Lung (tissue), 12 donors: ENCODE measurements around the gene DEPDC5. TPM values are rescaled to one million over a fixed set of nuclear protein-coding genes. Genes with fewer than 3 reads are reported as not detected.

Experiments used
- ATAC-seq: fragments of 200-7000 bp; cut with Tn5 transposase; one replicate; pipeline ENCODE4 v1.9.1; 2020; ENCODE audit warnings: moderate number of reproducible peaks; ENCODE audit not compliant: insufficient read depth, low FRiP score
- DNase-seq, 3 donors: peaks; one replicate each; pipeline ENCODE4 v3.0.0-alpha.2; 2013 to 2017
- H3K27ac ChIP-seq, 2 donors: one replicate each; pipeline ENCODE4 v1.5.1; 2013; ENCODE audit warnings: mild to moderate bottlenecking in 2 of 2, moderate library complexity in 2 of 2, control low read depth in 1 of 2, inconsistent platforms in 1 of 2, low read depth in 1 of 2, low read length in 1 of 2
- H3K27me3 ChIP-seq, 3 donors: one replicate each; pipeline ENCODE4 v1.5.1; 2013; ENCODE audit warnings: low read length in 2 of 3; ENCODE audit not compliant: control insufficient read depth in 3 of 3, insufficient read depth in 3 of 3
- H3K36me3 ChIP-seq, 4 donors: one replicate each; pipeline ENCODE4 v1.5.1; 2013; ENCODE audit warnings: low read length in 4 of 4, mild to moderate bottlenecking in 1 of 4, moderate library complexity in 1 of 4; ENCODE audit not compliant: control insufficient read depth in 4 of 4, insufficient read depth in 4 of 4
- H3K4me1 ChIP-seq, 5 donors: one replicate each; pipeline ENCODE4 v1.5.1; 2013; ENCODE audit warnings: low read length in 5 of 5, mild to moderate bottlenecking in 2 of 5, moderate library complexity in 1 of 5; ENCODE audit not compliant: control insufficient read depth in 5 of 5, insufficient read depth in 5 of 5
- H3K4me3 ChIP-seq: one replicate; pipeline ENCODE4 v1.5.1; 2013; ENCODE audit warnings: mild to moderate bottlenecking, control low read depth, moderate library complexity
- H3K9ac ChIP-seq, 2 donors: one replicate each; pipeline ENCODE4 v1.5.1; 2013; ENCODE audit warnings: low read length in 2 of 2, control low read depth in 1 of 2; ENCODE audit not compliant: insufficient read depth in 1 of 2
- H3K9me3 ChIP-seq, 4 donors: one replicate each; pipeline ENCODE4 v1.5.1; 2013; ENCODE audit warnings: low read length in 3 of 4, mild to moderate bottlenecking in 1 of 4, moderate library complexity in 1 of 4; ENCODE audit not compliant: control insufficient read depth in 4 of 4, insufficient read depth in 3 of 4
- CTCF ChIP-seq: IDR thresholded peaks from 2 replicates; pipeline ENCODE4 v1.5.1; 2012; ENCODE audit warnings: mild to moderate bottlenecking; ENCODE audit errors: control extremely low read depth, extremely low read depth
- WGBS, 2 donors: extraction: QIAGEN DNeasy Blood & Tissue Kit; methylation state at CpG; one replicate each; pipeline ENCODE4 v1.1.7; 2013; 5-methylcytosine and 5-hydroxymethylcytosine counted together
- polyA plus RNA-seq, 2 donors: library from polyadenylated mRNA; stranded (reverse); fragments of 200-250 nt; gene quantifications; one replicate each; pipeline ENCODE4 v1.2.1, GENCODE V29; 2013
- total RNA-seq, 2 donors: library from RNA; depleted of rRNA in 1 of 2; stranded (reverse); fragments of >200 nt in 1 of 2; gene quantifications; one replicate each; pipeline ENCODE4 v1.2.1, GENCODE V29; 2014 to 2021
- donor health status: control.
- donor health status: control.
- donor health status: Bipolar disorder and iron deficiency.
- donor health status: healthy.
- donor health status: DM: yes; HTN: yes; CAD: no.

DEPDC5 gene
- total and polyA plus RNA-seq, 4 donors, result 6.6 to 29.0 (median 16.3) TPM

DNA sequence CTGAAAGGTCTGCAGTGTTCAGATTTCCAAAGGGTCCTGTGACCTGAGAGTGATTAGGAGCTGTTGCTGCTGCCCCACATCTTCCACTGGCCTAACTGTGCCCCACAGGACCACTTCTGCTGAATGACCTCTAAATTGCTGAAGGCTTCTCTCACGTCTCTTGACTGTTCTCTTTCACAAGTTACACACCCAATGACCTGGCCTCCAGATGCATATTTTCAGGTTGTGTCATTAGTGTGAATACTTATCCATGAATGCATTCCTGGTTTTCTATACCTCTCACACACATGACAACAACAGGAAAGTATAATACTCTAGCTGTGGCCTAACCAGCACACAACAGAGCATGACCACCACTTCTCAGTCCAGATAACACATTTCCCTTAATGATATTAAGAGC, 19.3 kb upstream of the DEPDC5 start:
- Histone ChIP-seq H3K27me3 (no peaks in the 10 kb centered on the region), H3K4me1 (peaks cover 0 to 11% (median 0%) of the 10 kb centered on the region in 5 donors), H3K9me3 (no peaks in the 10 kb centered on the region), H3K4me3 (no peak overlapping the region), H3K27ac (no peak overlapping the region), H3K9ac (no peak overlapping the region), H3K36me3 (peaks cover 5 to 9% (median 7%) of the 10 kb centered on the region in 4 donors)
- DNase-seq, result no peak
- TF ChIP-seq CTCF, result no peak
- no peak for ATAC-seq
- WGBS, 2 donors, result 71 to 96% methylated on average over 1 of the region's 1 CpG

- H3K27ac ChIP-seq, result no peak overlapping the region
- no peaks in the 10 kb centered on the region for H3K9me3 ChIP-seq
- peaks cover 0 to 12% (median 0%) of the 10 kb centered on the region in 5 donors for H3K4me1 ChIP-seq
- DNase-seq (no peak), ATAC-seq (no peak)
- 98 to 100% methylated on average over 2 of the region's 2 CpGs for WGBS, 2 donors
- H3K9ac ChIP-seq, result no peak overlapping the region
- H3K4me3 ChIP-seq, result no peak overlapping the region
- H3K27me3 ChIP-seq, result no peaks in the 10 kb centered on the region
- no peak for TF ChIP-seq CTCF
- H3K36me3 ChIP-seq, result peaks cover 5 to 9% (median 8%) of the 10 kb centered on the region in 4 donors
Measured at GRCh38 chr22:31736458-31736857, 17.4 kb upstream of the DEPDC5 start.

DNA sequence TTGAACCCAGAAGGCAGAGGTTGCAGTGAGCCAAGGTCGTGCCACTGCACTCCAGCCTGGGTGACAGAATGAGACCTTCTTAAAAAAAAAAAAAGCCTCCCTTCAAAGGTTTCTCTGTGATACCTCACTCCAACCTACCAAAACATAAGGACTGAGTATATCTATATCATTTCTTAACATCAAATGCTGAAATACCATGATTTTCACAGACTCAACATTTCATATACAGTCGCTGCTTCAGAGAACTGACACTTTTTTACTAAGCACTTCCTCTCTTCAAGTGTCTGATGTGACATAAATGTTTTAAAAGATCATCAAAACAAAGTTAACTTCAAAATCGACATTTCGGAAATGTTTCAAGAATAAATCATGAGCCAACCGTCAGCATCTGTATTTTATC, 15.9 kb upstream of the DEPDC5 start:
- Histone ChIP-seq H3K27me3 (no peaks in the 10 kb centered on the region), H3K4me1 (peaks cover 0 to 12% (median 0%) of the 10 kb centered on the region in 5 donors), H3K27ac (no peak overlapping the region), H3K4me3 (no peak overlapping the region), H3K9ac (no peak overlapping the region), H3K36me3 (peaks cover 8 to 10% (median 9%) of the 10 kb centered on the region in 4 donors), H3K9me3 (no peaks in the 10 kb centered on the region)
- TF ChIP-seq CTCF, result no peak
- WGBS, 2 donors, result 87% methylated on average over 5 of the region's 5 CpGs
- DNase-seq (no peak), ATAC-seq (no peak)

DNA sequence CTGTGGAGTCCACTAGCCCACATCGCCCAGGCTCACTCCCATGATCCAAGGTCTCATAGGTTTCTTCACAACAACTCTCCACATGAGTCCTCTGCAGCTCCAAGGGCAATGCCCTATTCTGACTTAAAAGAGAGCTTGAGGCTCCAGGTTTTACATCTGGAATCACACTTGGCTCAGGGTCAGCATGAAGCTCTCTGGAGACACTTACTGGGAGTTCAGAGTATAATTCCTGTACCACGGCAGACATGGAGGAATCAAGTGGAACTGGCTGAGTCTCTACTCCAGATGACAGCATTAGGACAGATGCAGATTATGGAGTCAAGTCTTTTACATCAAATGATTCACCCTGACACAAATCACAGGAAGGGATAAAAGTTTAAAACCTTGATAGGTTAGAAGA, 15.3 kb upstream of the DEPDC5 start:
- Histone ChIP-seq H3K4me1 (peaks cover 0 to 12% (median 0%) of the 10 kb centered on the region in 5 donors), H3K9ac (no peak overlapping the region), H3K9me3 (no peaks in the 10 kb centered on the region), H3K27me3 (no peaks in the 10 kb centered on the region), H3K36me3 (peaks cover 8 to 10% (median 9%) of the 10 kb centered on the region in 4 donors), H3K27ac (no peak overlapping the region), H3K4me3 (no peak overlapping the region)
- no peak for TF ChIP-seq CTCF
- DNase-seq, result no peak
- WGBS, 2 donors, result 74 to 85% methylated on average over 2 of the region's 2 CpGs
- ATAC-seq, result no peak
